K562 (cell line): ENCODE data around the gene BOLA1. TPM values are rescaled to one million over a fixed set of nuclear protein-coding genes. Genes with fewer than 3 reads are reported as not detected.

ENCODE experiments used
- BRD4 ChIP-seq: fragments of 200-600 bp; sonication (generic); IDR thresholded peaks from 2 replicates; pipeline ENCODE4 v1.6.1; 2017; ENCODE audit warnings: inconsistent platforms
- FOS ChIP-seq: IDR thresholded peaks from 3 replicates; pipeline ENCODE4 v1.6.1; 2011; ENCODE audit not compliant: insufficient read length; ENCODE audit errors: extremely low read depth
- HCFC1 ChIP-seq: IDR thresholded peaks from 2 replicates; pipeline ENCODE4 v1.6.1; 2012; ENCODE audit warnings: low read depth, low read length, improper control_type of control experiment
- NR2C1 ChIP-seq, 2 experiments: fragments of 450-650 bp; IDR thresholded peaks; 2 replicates each; pipeline ENCODE4 v1.6.1; 2017; ENCODE audit warnings: mild to moderate bottlenecking in 2 of 2, antibody characterized with exemption in 1 of 2, inconsistent platforms in 1 of 2, missing compliant biosample characterization in 1 of 2, missing genetic modification characterization in 1 of 2
- POLR2AphosphoS5 ChIP-seq: IDR thresholded peaks from 2 replicates; pipeline ENCODE4 v1.6.1; 2011; ENCODE audit warnings: mild to moderate bottlenecking, low read depth, low read length, moderate library complexity; ENCODE audit not compliant: control insufficient read depth, insufficient read depth
- RAD51 ChIP-seq: fragments of 450-650 bp; IDR thresholded peaks from 2 replicates; pipeline ENCODE4 v1.7.1; 2016; ENCODE audit warnings: low read depth, mild to moderate bottlenecking, borderline replicate concordance
- RBM34 ChIP-seq: fragments of 200-400 bp; formaldehyde crosslinking; IDR thresholded peaks from 2 replicates; pipeline ENCODE4 v1.6.1; 2018; ENCODE audit warnings: low read length, borderline replicate concordance; ENCODE audit not compliant: insufficient read depth
- SIX5 ChIP-seq, 2 experiments: IDR thresholded peaks; 2 replicates each; pipeline ENCODE4 v1.6.1; 2011; ENCODE audit warnings: low read length in 2 of 2, borderline replicate concordance in 1 of 2, low read depth in 1 of 2, mild to moderate bottlenecking in 1 of 2, moderate library complexity in 1 of 2; ENCODE audit not compliant: insufficient read depth in 1 of 2
- USF2 ChIP-seq: sonication (generic); formaldehyde crosslinking; IDR thresholded peaks from 2 replicates; pipeline ENCODE4 v1.5.0; 2020; ENCODE audit warnings: missing genetic modification reagents
- YY1 ChIP-seq, 3 experiments: IDR thresholded peaks; 2 replicates each; pipeline ENCODE4 v1.6.1; 2011; ENCODE audit warnings: low read length in 2 of 3, mild to moderate bottlenecking in 2 of 3, moderate library complexity in 2 of 3, borderline replicate concordance in 1 of 3, control low read depth in 1 of 3, low read depth in 1 of 3; ENCODE audit not compliant: insufficient read depth in 3 of 3, insufficient replicate concordance in 2 of 3, control insufficient read depth in 1 of 3, insufficient read length in 1 of 3; ENCODE audit errors: extremely low read depth in 1 of 3
- ZFP1 ChIP-seq: fragments of 450-650 bp; formaldehyde crosslinking; IDR thresholded peaks from 2 replicates; pipeline ENCODE4 v1.4.0; 2020; ENCODE audit warnings: mild to moderate bottlenecking, mixed read lengths
- ZNF184 ChIP-seq: sonication (generic); formaldehyde crosslinking; IDR thresholded peaks from 2 replicates; pipeline ENCODE4 v1.5.0; 2020; ENCODE audit warnings: missing genetic modification reagents
- ZNF507 ChIP-seq: conservative IDR thresholded peaks from 2 replicates; pipeline ENCODE4 v1.6.1; 2017; ENCODE audit warnings: missing genetic modification characterization, missing compliant biosample characterization
- polyA plus RNA-seq, 8 experiments: library from polyadenylated mRNA; depleted of rRNA in 4 of 8; stranded (reverse) in 5 of 8; unstranded in 3 of 8; fragments of >200 nt; fragmentation: Nextera tagmentation in 2 of 8; fragmentation: Illumina TruSeq in 1 of 8; extraction: Ambion mirVana in 2 of 8; extraction: Trizol in 1 of 8; gene quantifications; 2 replicates each; pipeline versions ENCODE4 v1.2.1 to v1.2.3, GENCODE V29; 2011 to 2014; ENCODE audit warnings: inconsistent platforms in 1 of 8, missing spikeins in 1 of 8
- total RNA-seq, 7 experiments: library from RNA; depleted of rRNA in 6 of 7; stranded (reverse); fragments of >200 nt in 6 of 7; fragmentation: Illumina TruSeq in 2 of 7; extraction: Trizol in 2 of 7; gene quantifications; 2 replicates each; pipeline versions ENCODE4 v1.2.1 to v1.2.3, GENCODE V29; 2011 to 2021; ENCODE audit warnings: low replicate concordance in 1 of 7
- TF ChIP-seq, protein P1 (sequence below): IDR thresholded peaks from 2 replicates; pipeline ENCODE4 v1.6.1; 2012; ENCODE audit warnings: low read depth, low read length, improper control_type of control experiment, borderline replicate concordance

BOLA1 gene
- total and polyA plus RNA-seq, 9 of the 15 experiments (the other 6 are each of a cell fraction or from before 2014, with no cell fraction given) = 0.18 to 1.2 (median 0.40) TPM; not detected in 2

DNA sequence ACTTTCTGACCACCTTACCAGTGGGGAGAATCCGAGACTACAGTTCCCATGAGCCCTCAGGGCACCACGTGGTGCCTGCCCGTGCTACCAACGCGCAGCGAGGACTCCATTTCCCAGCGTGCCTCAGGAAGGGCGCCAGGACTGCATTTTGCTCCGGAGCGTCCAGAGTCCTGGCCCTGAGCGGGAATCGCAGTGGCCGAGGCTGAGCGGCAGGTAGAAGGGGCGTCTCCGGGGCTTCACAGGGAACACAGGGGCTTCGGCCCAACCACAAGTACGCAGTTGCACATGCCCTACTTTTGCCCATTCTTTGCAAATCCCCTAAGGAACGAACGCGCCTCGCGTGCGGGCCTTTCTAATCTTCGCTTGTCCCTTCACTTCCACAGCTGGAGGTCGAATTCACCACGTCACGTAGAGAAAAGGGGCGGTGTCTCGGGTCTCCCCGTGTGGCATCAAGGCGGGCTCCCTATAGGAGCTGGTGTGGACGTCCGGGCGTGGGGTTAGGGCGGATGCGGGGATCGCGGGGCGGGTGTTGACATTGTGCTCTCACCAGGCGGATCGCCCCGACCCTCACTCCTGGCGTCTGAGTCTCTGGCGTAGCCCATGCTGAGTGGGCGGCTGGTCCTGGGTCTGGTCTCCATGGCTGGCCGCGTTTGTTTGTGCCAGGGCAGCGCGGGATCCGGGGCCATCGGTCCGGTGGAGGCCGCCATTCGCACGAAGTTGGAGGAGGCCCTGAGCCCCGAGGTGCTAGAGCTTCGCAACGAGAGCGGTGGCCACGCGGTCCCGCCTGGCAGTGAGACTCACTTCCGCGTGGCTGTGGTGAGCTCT is at the start of gene BOLA1 (continued):
- TF ChIP-seq ZNF184 (CRISPR knock-in tag) = no peak
- TF ChIP-seq POLR2AphosphoS5 = no peak
- TF ChIP-seq SIX5 (IDR thresholded peaks at IDR 0.05; ENCODE audit: borderline replicate concordance in 1 of 2, insufficient read depth in 1 of 2, low read depth in 1 of 2, low read length in 2 of 2) = peak; percentile 58 to 61; a peak in 3 of 4 replicates
- TF ChIP-seq, protein P1, sequence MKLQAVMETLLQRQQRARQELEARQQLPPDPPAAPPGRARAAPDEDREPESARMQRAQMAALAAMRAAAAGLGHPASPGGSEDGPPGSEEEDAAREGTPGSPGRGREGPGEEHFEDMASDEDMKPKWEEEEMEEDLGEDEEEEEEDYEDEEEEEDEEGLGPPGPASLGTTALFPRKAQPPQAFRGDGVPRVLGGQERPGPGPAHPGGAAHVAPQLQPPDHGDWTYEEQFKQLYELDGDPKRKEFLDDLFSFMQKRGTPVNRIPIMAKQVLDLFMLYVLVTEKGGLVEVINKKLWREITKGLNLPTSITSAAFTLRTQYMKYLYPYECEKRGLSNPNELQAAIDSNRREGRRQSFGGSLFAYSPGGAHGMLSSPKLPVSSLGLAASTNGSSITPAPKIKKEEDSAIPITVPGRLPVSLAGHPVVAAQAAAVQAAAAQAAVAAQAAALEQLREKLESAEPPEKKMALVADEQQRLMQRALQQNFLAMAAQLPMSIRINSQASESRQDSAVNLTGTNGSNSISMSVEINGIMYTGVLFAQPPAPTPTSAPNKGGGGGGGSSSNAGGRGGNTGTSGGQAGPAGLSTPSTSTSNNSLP = no peak
- no peak for TF ChIP-seq NR2C1 (IDR thresholded peaks at IDR 0.05)
- TF ChIP-seq NR2C1 (tag; IDR thresholded peaks at IDR 0.05) = no peak
- TF ChIP-seq USF2 (CRISPR knock-in tag) = peak; percentile 89
- TF ChIP-seq ZNF507 = no peak
- TF ChIP-seq YY1 (IDR thresholded peaks at IDR 0.05; ENCODE audit: borderline replicate concordance in 1 of 3, control insufficient read depth in 1 of 3, extremely low read depth in 1 of 3, insufficient read depth in 3 of 3, insufficient read length in 1 of 3, insufficient replicate concordance in 2 of 3, low read depth in 1 of 3, low read length in 2 of 3) = peak in 1 of 3 experiments; percentile 51
- TF ChIP-seq ZFP1 (CRISPR knock-in tag) = no peak
- TF ChIP-seq HCFC1 = peak; percentile 78
- no peak for TF ChIP-seq BRD4
- no peak for TF ChIP-seq RBM34
- TF ChIP-seq RAD51 = peak; percentile 50; the same call in 1 of the 2 replicates
- no peak for TF ChIP-seq FOS
